Measurements from ENCODE around the gene EIF4A3. TPM values are rescaled to one million over a fixed set of nuclear protein-coding genes. Genes with fewer than 3 reads are reported as not detected.

The EIF4A3 gene
- total RNA-seq, 2 experiments from 2014 or later, result 106 to 115 TPM

- no peaks in the 10 kb centered on the region for H3K9me3 Mint-ChIP-seq
- POLR2A ChIA-PET, result no interaction called here
- H3K27ac Mint-ChIP-seq, result no peak overlapping the region
- DNase-seq (no peak), ATAC-seq (ENCODE audit: low read depth) (no peak)
- H3K27me3 Mint-ChIP-seq, result no peaks in the 10 kb centered on the region
- H3K4me1 Mint-ChIP-seq, result peaks cover 20% of the 10 kb centered on the region
- no peaks in the 10 kb centered on the region for H3K36me3 Mint-ChIP-seq
- peak overlapping the region; percentile 86 for H3K4me3 Mint-ChIP-seq
Measured at GRCh38 chr17:80102664-80103448, 44.1 kb downstream of the EIF4A3 start.

- Mint-ChIP-seq H3K9me3 (no peaks in the 10 kb centered on the region), H3K27me3 (peaks cover 1% of the 10 kb centered on the region), H3K36me3 (no peaks in the 10 kb centered on the region), H3K4me3 (peak overlapping the region; percentile 86), H3K27ac (peak overlapping the region; percentile 82), H3K4me1 (peaks cover 20% of the 10 kb centered on the region)
- ATAC-seq (ENCODE audit: low read depth), result peak; percentile 11
- POLR2A ChIA-PET, result interaction anchor here (0.6 to 2.6 kb wide), 13 partner anchors 10 to 654 kb away, joined by 3 to 18 read pairs (median 3); no protein-coding TSS in a partner anchor
- no peak for DNase-seq
Measured at GRCh38 chr17:80101946-80102663, 44.8 kb downstream of the EIF4A3 start.

GRCh38 chr17:80101011-80101945, 45.6 kb downstream of the EIF4A3 start, which contains the start of gene GAA:
Gene GAA (plus strand): TSS chr17:80101581. CDS start chr17:80104587, 3,006 bp downstream.
- Mint-ChIP-seq H3K27me3 (peaks cover 1% of the 10 kb centered on the region), H3K36me3 (no peaks in the 10 kb centered on the region), H3K27ac (peak within 1 kb of the TSS; percentile 82), H3K4me3 (peak within 1 kb of the TSS; percentile 87), H3K4me1 (peaks cover 20% of the 10 kb centered on the region), H3K9me3 (no peaks in the 10 kb centered on the region)
- ATAC-seq (ENCODE audit: low read depth), result peak; percentile 88
- DNase-seq, result peak; percentile 99
- POLR2A ChIA-PET, result interaction anchor here (0.6 to 2.6 kb wide), 14 partner anchors 8 to 655 kb away, joined by 3 to 18 read pairs (median 3); no protein-coding TSS in a partner anchor

- H3K27me3 Mint-ChIP-seq, result peaks cover 1% of the 10 kb centered on the region
- DNase-seq (no peak), ATAC-seq (ENCODE audit: low read depth) (no peak)
- peak overlapping the region; percentile 87 for H3K4me3 Mint-ChIP-seq
- H3K27ac Mint-ChIP-seq, result no peak overlapping the region
- H3K36me3 Mint-ChIP-seq, result no peaks in the 10 kb centered on the region
- no peaks in the 10 kb centered on the region for H3K9me3 Mint-ChIP-seq
- H3K4me1 Mint-ChIP-seq, result peaks cover 20% of the 10 kb centered on the region
- POLR2A ChIA-PET, result interaction anchor here (2.6 kb wide), 1 partner anchor 46 kb away, joined by 18 read pairs; no protein-coding TSS in a partner anchor
Measured at GRCh38 chr17:80100035-80100323, 46.9 kb downstream of the EIF4A3 start.

GRCh38 chr17:80099291-80100034, 47.5 kb downstream of the EIF4A3 start:
- Mint-ChIP-seq H3K4me1 (peaks cover 20% of the 10 kb centered on the region), H3K4me3 (no peak overlapping the region), H3K27me3 (peaks cover 1% of the 10 kb centered on the region), H3K27ac (no peak overlapping the region), H3K36me3 (no peaks in the 10 kb centered on the region), H3K9me3 (no peaks in the 10 kb centered on the region)
- no peak for ATAC-seq (ENCODE audit: low read depth)
- no peak for DNase-seq
- POLR2A ChIA-PET, result interaction anchor here (0.6 to 2.6 kb wide), 2 partner anchors 12 to 47 kb away, joined by 3 to 18 read pairs; no protein-coding TSS in a partner anchor

GRCh38 chr17:80097844-80098691, 48.9 kb downstream of the EIF4A3 start:
- ATAC-seq (ENCODE audit: low read depth) (no peak), DNase-seq (no peak)
- POLR2A ChIA-PET, result no interaction called here
- Mint-ChIP-seq H3K4me1 (peaks cover 18% of the 10 kb centered on the region), H3K27me3 (peaks cover 1% of the 10 kb centered on the region), H3K27ac (no peak overlapping the region), H3K36me3 (no peaks in the 10 kb centered on the region), H3K4me3 (no peak overlapping the region), H3K9me3 (no peaks in the 10 kb centered on the region)

DNA sequence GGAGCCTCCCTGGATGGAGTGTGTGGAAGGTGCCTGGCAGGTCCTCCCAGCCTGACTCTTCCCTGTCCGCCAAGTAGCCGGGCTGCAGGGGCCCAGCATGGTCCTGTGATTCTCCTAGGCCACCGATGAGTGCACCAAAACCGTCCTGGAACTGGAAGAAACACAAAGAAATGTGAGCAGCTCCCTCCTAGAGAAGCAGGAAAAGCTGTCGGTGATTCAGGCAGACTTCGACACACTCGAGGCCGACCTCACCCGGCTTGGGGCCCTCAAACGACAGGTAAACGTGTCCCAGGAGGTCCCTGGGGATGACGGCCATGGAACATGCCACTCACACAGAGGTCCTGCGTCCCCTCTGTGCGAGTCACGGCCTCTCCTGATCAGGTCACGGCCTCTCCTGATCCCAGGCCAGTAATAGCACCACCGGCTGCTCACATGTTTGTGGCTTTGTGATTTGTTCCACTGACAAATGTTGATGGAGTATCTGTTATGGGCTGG, 49.8 kb downstream of the EIF4A3 start:
- POLR2A ChIA-PET, result no interaction called here
- ATAC-seq (ENCODE audit: low read depth), result no peak
- Mint-ChIP-seq H3K27me3 (peaks cover 1% of the 10 kb centered on the region), H3K9me3 (no peaks in the 10 kb centered on the region), H3K27ac (no peak overlapping the region), H3K4me3 (no peak overlapping the region), H3K36me3 (no peaks in the 10 kb centered on the region), H3K4me1 (peaks cover 13% of the 10 kb centered on the region)
- DNase-seq, result no peak

GRCh38 chr17:80096561-80097021, 50.3 kb downstream of the EIF4A3 start:
- Mint-ChIP-seq H3K27me3 (peaks cover 3% of the 10 kb centered on the region), H3K4me3 (no peak overlapping the region), H3K9me3 (no peaks in the 10 kb centered on the region), H3K36me3 (no peaks in the 10 kb centered on the region), H3K27ac (no peak overlapping the region), H3K4me1 (peaks cover 13% of the 10 kb centered on the region)
- ATAC-seq (ENCODE audit: low read depth) (no peak), DNase-seq (no peak)
- POLR2A ChIA-PET, result no interaction called here

DNA sequence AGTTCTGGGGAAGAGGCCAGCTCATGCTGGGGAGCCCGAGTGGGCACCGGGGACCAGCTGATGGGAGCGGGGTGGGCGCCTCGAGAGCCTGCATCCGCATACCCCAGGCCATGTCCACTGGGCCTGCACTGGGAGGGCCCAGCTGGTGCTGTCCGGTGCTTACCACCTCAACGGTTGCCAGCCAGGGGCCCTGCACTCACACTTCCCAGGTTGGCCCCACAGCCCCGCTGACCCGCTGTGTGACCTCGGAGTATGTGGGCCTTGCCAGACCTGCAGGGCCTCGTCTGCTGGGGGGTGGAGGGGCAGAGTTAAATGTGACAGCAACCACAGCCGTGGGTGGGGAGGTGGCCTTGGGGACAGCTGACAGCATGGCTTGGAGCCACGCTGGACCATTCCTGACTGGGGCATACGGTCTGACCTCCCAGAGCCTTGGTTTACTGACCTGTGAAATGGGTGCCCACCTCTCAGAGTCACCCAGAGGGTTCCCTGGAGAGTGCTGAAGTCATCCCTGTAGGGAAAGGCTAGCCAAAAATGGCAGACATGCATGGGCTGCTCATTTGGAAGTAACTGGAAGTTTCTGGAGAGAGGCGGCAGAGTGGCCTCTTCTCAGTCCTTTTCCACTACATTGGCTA, 51.0 kb downstream of the EIF4A3 start:
- ATAC-seq (ENCODE audit: low read depth) (no peak), DNase-seq (no peak)
- no peak overlapping the region for H3K4me3 Mint-ChIP-seq
- H3K27me3 Mint-ChIP-seq, result peaks cover 5% of the 10 kb centered on the region
- POLR2A ChIA-PET, result no interaction called here
- no peaks in the 10 kb centered on the region for H3K36me3 Mint-ChIP-seq
- no peaks in the 10 kb centered on the region for H3K9me3 Mint-ChIP-seq
- H3K4me1 Mint-ChIP-seq, result peaks cover 13% of the 10 kb centered on the region
- H3K27ac Mint-ChIP-seq, result no peak overlapping the region

GRCh38 chr17:80095038-80095843, 51.7 kb downstream of the EIF4A3 start:
- H3K4me3 Mint-ChIP-seq, result no peak overlapping the region
- peaks cover 5% of the 10 kb centered on the region for H3K27me3 Mint-ChIP-seq
- no peaks in the 10 kb centered on the region for H3K9me3 Mint-ChIP-seq
- POLR2A ChIA-PET, result no interaction called here
- no peaks in the 10 kb centered on the region for H3K36me3 Mint-ChIP-seq
- ATAC-seq (ENCODE audit: low read depth), result no peak
- H3K4me1 Mint-ChIP-seq, result peaks cover 7% of the 10 kb centered on the region
- no peak for DNase-seq
- H3K27ac Mint-ChIP-seq, result no peak overlapping the region

- Mint-ChIP-seq H3K4me3 (no peak overlapping the region), H3K4me1 (no peaks in the 10 kb centered on the region), H3K9me3 (no peaks in the 10 kb centered on the region), H3K27ac (no peak overlapping the region), H3K36me3 (no peaks in the 10 kb centered on the region), H3K27me3 (peaks cover 5% of the 10 kb centered on the region)
- POLR2A ChIA-PET, result interaction anchor here (1.5 kb wide), 1 partner anchor 8 kb away, joined by 3 read pairs; the partner anchor contains the start of gene GAA
- no peak for DNase-seq
- no peak for ATAC-seq (ENCODE audit: low read depth)
Measured at GRCh38 chr17:80092959-80093358, 54.0 kb downstream of the EIF4A3 start.

Measured in activated naive CD8-positive, alpha-beta T cell treated with anti-CD3 and anti-CD28 coated beads, Interleukin-2, amount 10 ng/mL, durations not matched to agents 7 days and 5 days (primary cell).